ENCODE measurements around the gene EXOC4.

- TF ChIP-seq CTCF (IDR thresholded peaks at IDR 0.05 in 4 of 5, conservative IDR thresholded peaks at IDR 0.05 in 1 of 5) = no peak
- TF ChIP-seq POLR2A (IDR thresholded peaks at IDR 0.05) = no peak
These were observed 488.2 kb downstream of the EXOC4 start for GRCh38 chr7:133741078-133741477.

Measured in gastrocnemius medialis (tissue), 4 donors.